Measurements from ENCODE around the gene NCBP1. TPM values are rescaled to one million over a fixed set of nuclear protein-coding genes. Genes with fewer than 3 reads are reported as not detected.
"Not testable (repeated sequence)": the region's sequence is repeated elsewhere in the genome, so short reads cannot be mapped to it uniquely, and the experiment has no call there.

Gene NCBP1
- polyA plus RNA-seq, 10 donors = 27.6 to 44.2 (median 38.5) TPM

GRCh38 chr9:97666907-97667686 lies 33.5 kb downstream of the NCBP1 start:
- peak in 1 of 3 donors; percentile 4 for DNase-seq

DNA sequence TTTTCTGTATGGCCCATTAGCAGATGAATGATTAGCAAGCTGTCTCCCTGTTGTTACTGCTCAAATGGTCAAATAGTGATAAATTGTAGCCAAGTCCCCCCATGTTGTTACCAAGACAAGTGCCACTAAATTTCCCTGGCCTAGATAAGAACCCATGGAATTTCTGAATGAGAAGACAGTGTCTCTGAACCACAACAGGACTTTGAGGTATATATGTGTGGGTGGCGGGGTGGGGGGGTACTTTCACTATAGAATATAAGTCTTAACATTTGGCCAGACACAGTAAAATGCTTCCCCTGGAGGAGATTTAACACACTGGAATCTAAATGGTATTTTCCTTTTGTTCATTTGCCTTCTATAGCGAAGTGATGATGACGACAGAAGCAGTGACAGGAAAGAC lies 34.9 kb downstream of the NCBP1 start:
- DNase-seq = no peak

DNA sequence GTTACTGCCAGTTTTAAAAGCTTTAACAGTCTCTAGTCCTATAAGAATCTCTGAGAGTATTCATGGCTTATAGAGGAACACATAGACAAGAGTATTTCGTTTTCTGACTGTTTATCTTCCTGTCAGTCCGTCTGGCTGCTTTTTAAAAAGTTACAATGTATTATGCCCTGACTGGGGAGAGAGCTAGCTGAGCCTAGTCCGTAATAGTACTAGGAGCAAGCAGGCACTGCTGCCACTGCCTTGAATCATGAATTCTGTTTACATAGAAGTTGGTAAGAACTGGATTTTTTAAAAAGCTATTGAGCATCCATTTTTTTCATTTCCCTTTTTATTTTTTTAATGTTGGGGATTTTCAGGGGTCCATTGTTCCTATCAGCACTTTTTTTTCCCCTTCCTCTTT lies 37.0 kb downstream of the NCBP1 start:
- no peak for DNase-seq

DNA sequence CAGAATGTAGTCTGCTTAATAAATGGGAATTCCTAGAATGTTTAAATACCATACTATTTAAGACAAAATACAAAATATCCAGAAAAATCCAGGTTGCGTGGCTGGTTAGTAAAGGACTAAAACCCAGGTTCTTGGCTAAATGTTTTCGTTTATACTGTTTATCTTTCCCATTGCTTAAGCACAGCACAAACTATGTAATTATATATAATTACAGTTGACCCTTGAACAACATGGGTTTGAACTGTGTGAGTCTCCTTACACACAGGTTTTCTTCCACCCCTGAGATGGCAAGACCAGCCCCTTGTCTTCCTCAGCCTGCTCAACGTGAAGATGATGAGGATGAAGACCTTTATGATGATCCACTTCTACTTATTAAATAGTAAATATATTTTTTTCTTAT lies 38.8 kb downstream of the NCBP1 start:
- no peak for DNase-seq

GRCh38 chr9:97673922-97674321 lies 40.3 kb downstream of the NCBP1 start:
- DNase-seq = no peak

DNA sequence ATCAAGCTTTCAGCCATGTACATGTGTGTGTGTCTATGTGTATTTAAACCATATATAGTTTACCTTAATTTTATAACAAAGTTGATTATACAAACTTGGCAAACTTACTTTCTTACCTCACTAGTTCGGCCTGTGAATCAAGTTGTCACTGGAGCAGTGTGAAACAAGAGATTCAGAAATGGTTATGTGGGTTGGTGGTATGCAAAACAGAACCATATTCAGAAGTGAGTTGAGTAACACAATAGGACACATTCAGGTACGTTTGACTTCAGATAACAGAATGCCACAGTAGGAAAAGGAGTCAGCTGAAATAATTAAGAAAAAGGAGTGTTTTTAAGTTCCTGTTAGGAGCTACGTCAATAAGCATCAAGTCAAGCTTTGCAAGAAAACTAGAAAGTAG lies 42.0 kb downstream of the NCBP1 start:
- DNase-seq = no peak

DNA sequence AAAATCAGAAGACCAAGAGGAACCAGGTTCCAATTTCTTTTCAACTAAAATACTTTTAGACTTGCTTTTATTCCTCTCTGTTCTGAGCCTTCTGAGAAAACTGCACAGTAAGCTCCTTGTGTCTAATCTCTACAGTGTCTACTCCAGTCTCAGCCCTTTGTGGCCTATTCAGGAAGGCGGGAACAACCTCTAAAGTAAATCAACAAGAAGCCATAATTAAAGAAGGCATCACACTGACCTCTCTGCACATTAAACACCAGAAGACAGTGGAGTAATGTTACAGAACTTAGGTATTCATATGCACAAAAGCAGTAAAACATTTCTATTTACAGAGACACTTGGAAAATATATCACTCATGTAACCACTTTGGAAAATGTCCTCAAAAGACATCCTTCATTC lies 48.6 kb downstream of the NCBP1 start:
- DNase-seq = no peak

DNA sequence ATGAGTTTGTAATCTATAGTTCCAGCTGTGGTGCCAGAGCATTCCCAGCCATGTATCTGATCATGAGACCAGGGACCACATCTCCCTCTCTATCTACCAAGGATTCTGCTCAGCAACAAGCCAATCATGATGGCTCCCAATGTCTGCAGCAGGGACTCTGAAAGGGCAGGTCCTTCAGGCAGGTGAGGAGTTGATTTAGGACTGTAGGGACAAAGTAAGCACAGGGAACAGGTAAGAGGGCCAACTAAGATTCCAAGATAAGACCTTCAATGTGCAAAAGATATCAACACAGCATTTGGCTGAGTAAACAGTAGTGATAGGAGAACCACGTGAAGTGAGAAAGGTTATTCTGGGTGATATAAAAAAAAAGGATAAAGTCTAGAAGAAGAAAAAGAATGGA lies 55.0 kb downstream of the NCBP1 start:
- DNase-seq = no peak

GRCh38 chr9:97689401-97690180 lies 56.0 kb downstream of the NCBP1 start:
- DNase-seq = no peak

GRCh38 chr9:97694769-97695168 lies 61.1 kb downstream of the NCBP1 start:
- no peak for DNase-seq

DNA sequence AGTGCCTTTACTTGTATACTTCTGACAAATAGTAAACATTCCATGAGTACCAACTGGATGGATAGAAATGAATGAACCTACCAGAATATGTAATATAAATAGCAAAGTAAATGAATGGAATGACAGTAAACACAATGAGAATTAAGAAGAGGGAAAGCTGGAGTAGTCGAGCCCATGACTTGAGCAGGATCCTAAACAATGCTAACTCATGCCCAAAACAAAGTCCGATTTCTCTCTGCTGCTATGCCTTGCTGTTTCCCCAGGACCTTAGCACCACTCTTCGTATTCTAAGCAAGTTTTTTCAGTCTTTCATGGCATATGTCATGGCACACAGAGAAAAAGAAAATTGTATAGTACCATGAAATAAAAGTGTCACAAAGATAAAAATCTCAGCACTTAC lies 61.8 kb downstream of the NCBP1 start:
- no peak for DNase-seq

DNA sequence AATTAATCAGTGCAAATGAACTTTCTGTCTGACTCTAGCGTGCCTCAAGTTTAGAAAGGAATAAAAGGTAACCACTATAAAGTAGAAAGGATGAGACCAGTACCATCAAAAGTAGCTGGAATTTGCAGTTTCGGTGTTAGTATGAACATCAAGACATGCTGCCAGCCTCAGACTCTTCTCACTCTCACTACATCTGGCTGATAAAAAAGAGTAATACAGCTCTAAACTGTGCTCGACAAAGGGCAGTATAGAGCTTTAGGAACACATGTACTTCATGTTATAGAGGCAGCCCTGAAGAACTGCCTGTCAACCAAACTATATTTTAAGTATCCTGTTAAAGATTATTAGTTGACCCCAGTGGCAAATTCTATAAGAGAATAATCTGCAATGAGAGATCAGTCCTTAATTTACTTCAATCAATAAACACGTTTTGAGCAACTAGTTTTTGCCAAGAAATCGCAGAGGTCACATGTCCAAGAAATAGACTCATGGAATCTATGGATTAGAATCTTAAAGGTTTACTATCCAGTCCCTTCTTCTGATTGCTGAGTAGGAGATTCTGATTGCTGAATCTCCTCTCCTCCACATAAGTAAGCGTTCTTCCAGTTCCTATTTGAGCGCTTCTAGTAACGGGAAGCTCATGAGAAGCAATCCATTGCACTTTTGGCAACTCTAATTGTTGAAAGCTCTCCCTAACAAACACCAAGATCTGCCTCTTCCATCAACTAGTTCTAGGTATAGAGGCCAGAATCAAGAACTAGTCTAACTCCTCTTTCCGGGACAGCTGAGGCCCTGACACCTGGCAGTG lies 62.6 kb downstream of the NCBP1 start:
- DNase-seq = peak in 1 of 3 donors; percentile 1

GRCh38 chr9:97696803-97697601 lies 63.4 kb downstream of the NCBP1 start, which contains the start of gene XPA:
Gene XPA, minus strand, starts transcription at chr9:97697340. Its CDS starts 48 bp downstream, at chr9:97697292.
- DNase-seq = peak; percentile 95 to 99 (median 97)

GRCh38 chr9:97697837-97698236 lies 64.2 kb downstream of the NCBP1 start:
- peak in 1 of 3 donors; percentile 8 for DNase-seq

GRCh38 chr9:97698865-97699264 lies 65.2 kb downstream of the NCBP1 start:
- DNase-seq = no peak

- not testable (repeated sequence) for DNase-seq
These were observed 65.7 kb downstream of the NCBP1 start for GRCh38 chr9:97699281-97699680.

GRCh38 chr9:97699824-97700223 lies 66.2 kb downstream of the NCBP1 start:
- not testable (repeated sequence) for DNase-seq

DNA sequence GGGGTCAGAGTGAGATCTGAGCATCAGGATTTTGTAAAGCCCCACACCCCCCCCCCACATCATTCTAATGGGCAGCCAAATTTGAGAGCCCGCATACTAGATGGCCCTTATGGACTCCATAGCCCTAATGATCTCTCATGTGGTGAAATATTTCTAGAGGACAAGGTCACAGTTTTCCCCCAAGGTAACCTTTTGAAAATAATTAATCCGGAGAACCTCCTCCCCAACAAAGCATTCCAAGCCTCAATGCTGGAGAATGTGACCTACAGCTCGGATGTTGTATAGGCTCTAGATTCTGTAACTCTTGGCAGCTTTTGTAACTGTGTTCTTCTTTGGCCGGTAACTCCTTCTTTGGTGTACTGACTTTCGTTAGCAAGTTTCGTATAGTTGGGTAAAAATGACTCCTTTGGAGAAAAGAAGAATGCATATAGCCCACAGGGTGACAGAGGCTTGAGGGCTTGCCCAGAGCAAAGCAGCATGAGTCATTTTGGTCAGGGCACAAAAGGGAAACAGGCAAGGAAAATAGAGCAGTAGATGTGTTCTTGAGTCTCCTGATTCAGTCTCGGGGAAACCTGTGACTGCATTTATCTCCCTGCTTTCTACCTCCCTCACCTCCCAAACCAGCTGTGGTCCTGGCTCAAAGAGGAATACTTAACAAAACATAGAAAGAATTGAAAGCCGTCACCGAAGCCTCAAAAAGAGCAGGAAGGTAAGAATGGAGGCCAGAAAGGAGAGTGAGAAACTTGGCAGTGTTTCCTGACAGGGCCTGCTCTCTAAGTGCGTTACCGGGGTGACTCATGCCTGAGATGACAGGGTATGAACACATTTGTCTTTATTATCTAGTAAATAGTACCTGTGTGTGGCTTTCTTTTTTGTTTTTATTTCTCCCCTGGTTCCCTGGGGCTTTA lies 70.1 kb downstream of the NCBP1 start:
- DNase-seq = peak in 1 of 3 donors; percentile 38

- DNase-seq = no peak
These were observed 70.7 kb downstream of the NCBP1 start for GRCh38 chr9:97704345-97704677.

GRCh38 chr9:97704851-97705250 lies 71.2 kb downstream of the NCBP1 start:
- no peak for DNase-seq

All from muscle of back (tissue), 11 donors.